Measurements from ENCODE around the gene ATP1A4. TPM values are rescaled to one million over a fixed set of nuclear protein-coding genes. Genes with fewer than 3 reads are reported as not detected.

Gene ATP1A4
- total and polyA plus RNA-seq, 2 of the 8 experiments (the other 6 are each of a cell fraction or from before 2014, with no cell fraction given): 0.48 to 0.61 TPM

DNA sequence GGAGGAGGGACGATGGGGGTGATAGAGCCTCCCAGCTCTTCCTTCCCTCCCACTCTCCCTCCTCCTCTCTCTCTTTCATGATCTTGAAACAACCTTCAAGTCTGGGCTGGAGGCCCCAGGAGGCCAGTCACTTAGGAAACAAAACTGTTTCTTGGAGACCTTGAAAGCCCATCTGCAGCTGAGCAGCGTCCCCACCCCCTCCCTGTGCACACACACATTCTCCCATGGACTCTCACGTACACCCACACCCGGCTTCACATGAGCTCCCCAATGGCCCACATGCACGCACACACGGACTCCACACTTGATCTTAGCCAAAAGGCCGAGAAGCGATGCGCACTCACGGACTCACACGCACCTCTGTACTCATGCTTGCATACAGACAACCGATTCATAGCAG lies 39.0 kb upstream of the ATP1A4 start (continued):
- TF ChIP-seq CTCF (IDR thresholded peaks at IDR 0.05; ENCODE audit: control extremely low read depth in 1 of 3, insufficient read depth in 1 of 3, low read depth in 1 of 3, low read length in 3 of 3) (no peak), EP300 (IDR thresholded peaks at IDR 0.05; ENCODE audit: borderline replicate concordance in 1 of 2, low read depth in 2 of 2, low read length in 2 of 2) (no peak), ATF2 (IDR thresholded peaks at IDR 0.05; ENCODE audit: low read length) (no peak), POU5F1 (IDR thresholded peaks at IDR 0.05; ENCODE audit: low read depth, low read length) (no peak), CBX5 (IDR thresholded peaks at IDR 0.05; ENCODE audit: low read depth, low read length) (no peak), CHD2 (IDR thresholded peaks at IDR 0.05; ENCODE audit: low read length) (no peak), HDAC2 (IDR thresholded peaks at IDR 0.05; ENCODE audit: borderline replicate concordance in 1 of 2, low read depth in 2 of 2, low read length in 2 of 2) (no peak)
